HEK293 (cell line): ENCODE measurements around the gene KCNK4.

ENCODE experiments used
- CTCF ChIP-seq: fragments of 450-650 bp; formaldehyde crosslinking; IDR thresholded peaks from 2 replicates; pipeline ENCODE4 v1.5.1; 2016; ENCODE audit warnings: missing biosample characterization, missing genetic modification characterization
- MYNN ChIP-seq: fragments of 450-650 bp; formaldehyde crosslinking; IDR thresholded peaks from 2 replicates; pipeline ENCODE4 v1.5.1; 2016; ENCODE audit warnings: missing biosample characterization, missing genetic modification characterization, borderline replicate concordance
- YY1 ChIP-seq: fragments of 450-650 bp; formaldehyde crosslinking; IDR thresholded peaks from 2 replicates; pipeline ENCODE4 v1.5.1; 2018; ENCODE audit warnings: missing biosample characterization, missing genetic modification characterization
- ZNF449 ChIP-seq: fragments of 450-650 bp; formaldehyde crosslinking; IDR thresholded peaks from 2 replicates; pipeline ENCODE4 v1.5.1; 2017; ENCODE audit warnings: missing biosample characterization, mild to moderate bottlenecking, missing genetic modification characterization, moderate library complexity
- ZSCAN5A ChIP-seq: fragments of 450-650 bp; formaldehyde crosslinking; IDR thresholded peaks from 2 replicates; pipeline ENCODE4 v1.5.1; 2016; ENCODE audit warnings: missing biosample characterization, missing genetic modification characterization

- TF ChIP-seq YY1 (tag by site-specific recombination), result no peak
- no peak for TF ChIP-seq ZNF449
- no peak for TF ChIP-seq MYNN (tag by site-specific recombination)
- TF ChIP-seq ZSCAN5A (tag by site-specific recombination), result no peak
- no peak for TF ChIP-seq CTCF (tag by site-specific recombination)
Observed at GRCh38 chr11:64253481-64253880, 37.6 kb upstream of the KCNK4 start.
